ENCODE data around the gene DGCR2. TPM values are rescaled to one million over a fixed set of nuclear protein-coding genes. Genes with fewer than 3 reads are reported as not detected.

The DGCR2 gene
- total RNA-seq, 1 experiment from 2014 or later: 41.1 TPM

DNA sequence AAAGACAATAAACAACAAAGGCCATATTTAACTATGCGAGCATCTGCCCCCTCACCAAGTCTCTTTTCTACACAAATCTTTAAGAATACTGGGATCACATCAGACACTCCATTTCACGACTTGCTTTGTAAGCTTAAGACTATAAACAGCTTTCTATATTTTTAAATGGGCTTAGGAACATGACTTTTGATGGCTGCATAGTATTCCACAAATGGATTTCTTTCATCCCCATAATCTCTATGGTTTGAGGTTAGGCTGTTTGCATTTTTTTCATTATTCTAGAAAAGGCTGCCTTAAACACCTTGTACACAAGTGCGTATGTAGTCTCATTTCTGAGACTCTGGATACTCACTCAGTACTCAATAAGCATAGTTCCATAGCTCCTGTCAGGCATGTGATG lies 52.8 kb downstream of the DGCR2 start:
- peaks cover 29% of the 10 kb centered on the region for H3K36me3 ChIP-seq (ENCODE audit: insufficient read depth, low read length, poor library complexity, severe bottlenecking)
- TF ChIP-seq, protein P1, sequence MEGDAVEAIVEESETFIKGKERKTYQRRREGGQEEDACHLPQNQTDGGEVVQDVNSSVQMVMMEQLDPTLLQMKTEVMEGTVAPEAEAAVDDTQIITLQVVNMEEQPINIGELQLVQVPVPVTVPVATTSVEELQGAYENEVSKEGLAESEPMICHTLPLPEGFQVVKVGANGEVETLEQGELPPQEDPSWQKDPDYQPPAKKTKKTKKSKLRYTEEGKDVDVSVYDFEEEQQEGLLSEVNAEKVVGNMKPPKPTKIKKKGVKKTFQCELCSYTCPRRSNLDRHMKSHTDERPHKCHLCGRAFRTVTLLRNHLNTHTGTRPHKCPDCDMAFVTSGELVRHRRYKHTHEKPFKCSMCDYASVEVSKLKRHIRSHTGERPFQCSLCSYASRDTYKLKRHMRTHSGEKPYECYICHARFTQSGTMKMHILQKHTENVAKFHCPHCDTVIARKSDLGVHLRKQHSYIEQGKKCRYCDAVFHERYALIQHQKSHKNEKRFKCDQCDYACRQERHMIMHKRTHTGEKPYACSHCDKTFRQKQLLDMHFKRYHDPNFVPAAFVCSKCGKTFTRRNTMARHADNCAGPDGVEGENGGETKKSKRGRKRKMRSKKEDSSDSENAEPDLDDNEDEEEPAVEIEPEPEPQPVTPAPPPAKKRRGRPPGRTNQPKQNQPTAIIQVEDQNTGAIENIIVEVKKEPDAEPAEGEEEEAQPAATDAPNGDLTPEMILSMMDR (conservative IDR thresholded peaks at IDR 0.05; ENCODE audit: low read depth, low read length): no peak
- TF ChIP-seq EZH2 (IDR thresholded peaks at IDR 0.05; ENCODE audit: borderline replicate concordance, low read depth, low read length, poor library complexity, severe bottlenecking): no peak
- POLR2A ChIA-PET (ENCODE audit: low non-redundant PET): no interaction called here
- H3K4me1 ChIP-seq (ENCODE audit: insufficient read depth, low read length, poor library complexity, severe bottlenecking): no peaks in the 10 kb centered on the region
- no TSS peak for BruUV-seq (replicated peaks)
- intact Hi-C loops (cut with micrococcal nuclease; ENCODE audit: unreplicated experiment): no loop called here
- no peak for DNase-seq (ENCODE audit: low spot score)
- no peak overlapping the region for H3K27ac ChIP-seq (ENCODE audit: low read depth, low read length, poor library complexity, severe bottlenecking)
- CTCF ChIA-PET: no interaction called here
- no peak overlapping the region for H3K4me3 ChIP-seq (ENCODE audit: low read depth, low read length, poor library complexity, severe bottlenecking)
- no peaks in the 10 kb centered on the region for H3K27me3 ChIP-seq (replicated peaks; ENCODE audit: insufficient read depth, low read depth, low read length, poor library complexity)
- no peaks in the 10 kb centered on the region for H3K9me3 ChIP-seq (ENCODE audit: low read depth, low read length, poor library complexity, severe bottlenecking)

DNA sequence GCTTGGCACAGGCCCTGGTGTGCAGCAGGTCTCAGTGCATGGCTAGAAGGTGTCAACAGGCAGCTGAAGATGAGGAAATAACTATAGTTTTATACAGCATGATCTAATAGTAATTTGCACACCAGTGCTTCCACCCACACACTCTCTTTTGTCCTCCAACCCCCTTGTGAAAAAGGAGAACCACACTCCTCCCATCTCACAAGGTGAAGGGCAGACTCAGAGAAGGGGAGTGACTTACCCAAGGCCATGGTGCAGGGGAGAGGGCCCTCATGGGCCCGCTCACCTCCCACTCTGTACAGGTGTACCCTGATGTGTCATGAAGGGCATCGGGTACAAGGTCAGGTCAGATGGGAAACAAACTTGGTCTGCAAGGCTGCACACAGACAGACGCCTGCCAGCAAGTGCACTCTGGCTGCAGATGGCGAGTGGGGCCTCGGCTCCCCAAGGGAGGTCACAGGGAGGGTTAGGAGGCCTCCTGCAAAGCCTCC lies 53.4 kb downstream of the DGCR2 start:
- Histone ChIP-seq H3K4me3 (ENCODE audit: low read depth, low read length, poor library complexity, severe bottlenecking) (no peak overlapping the region), H3K9me3 (ENCODE audit: low read depth, low read length, poor library complexity, severe bottlenecking) (no peaks in the 10 kb centered on the region), H3K4me1 (ENCODE audit: insufficient read depth, low read length, poor library complexity, severe bottlenecking) (no peaks in the 10 kb centered on the region), H3K27ac (ENCODE audit: low read depth, low read length, poor library complexity, severe bottlenecking) (no peak overlapping the region), H3K36me3 (ENCODE audit: insufficient read depth, low read length, poor library complexity, severe bottlenecking) (peaks cover 35% of the 10 kb centered on the region), H3K27me3 (replicated peaks; ENCODE audit: insufficient read depth, low read depth, low read length, poor library complexity) (no peaks in the 10 kb centered on the region)
- TF ChIP-seq, protein P1 (conservative IDR thresholded peaks at IDR 0.05; ENCODE audit: low read depth, low read length): no peak
- TF ChIP-seq EZH2 (IDR thresholded peaks at IDR 0.05; ENCODE audit: borderline replicate concordance, low read depth, low read length, poor library complexity, severe bottlenecking): no peak
- DNase-seq (ENCODE audit: low spot score): no peak
- BruUV-seq (replicated peaks): no TSS peak
- ChIA-PET POLR2A (ENCODE audit: low non-redundant PET) (no interaction called here), CTCF (no interaction called here)
- intact Hi-C loops (cut with micrococcal nuclease; ENCODE audit: unreplicated experiment): no loop called here

DNA sequence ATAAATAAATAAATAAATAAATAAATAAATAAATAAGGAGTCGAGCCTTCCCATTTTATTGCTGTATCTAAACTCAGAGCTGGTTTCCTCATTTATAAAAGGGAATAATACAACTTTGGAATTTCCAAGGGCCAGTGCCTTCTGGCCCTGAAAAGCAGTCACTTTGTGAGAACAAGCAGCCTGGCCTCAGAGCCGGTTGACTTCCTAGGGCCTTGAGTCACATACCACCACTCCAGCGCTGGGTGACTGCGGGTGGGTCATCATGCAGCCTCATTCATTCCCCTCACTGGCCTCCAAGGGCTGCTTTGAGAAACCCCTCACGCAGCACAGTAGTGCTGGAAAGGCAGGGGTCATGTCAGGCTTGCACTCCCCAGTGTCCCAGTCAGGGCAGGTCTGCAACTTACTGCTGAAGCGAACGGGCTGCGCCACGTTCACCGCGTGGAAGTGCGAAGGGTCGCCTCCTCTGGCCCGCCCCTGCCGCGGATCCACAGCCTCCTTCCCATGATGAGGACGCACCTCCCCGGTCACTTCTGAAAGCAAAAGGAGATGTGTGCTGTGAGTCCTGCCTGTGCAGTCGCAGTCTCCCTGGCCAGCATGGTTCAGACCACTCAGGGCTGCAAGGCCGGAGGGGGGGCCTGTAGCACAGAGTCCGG lies 54.4 kb downstream of the DGCR2 start:
- ChIA-PET CTCF (no interaction called here), POLR2A (ENCODE audit: low non-redundant PET) (no interaction called here)
- H3K36me3 ChIP-seq (ENCODE audit: insufficient read depth, low read length, poor library complexity, severe bottlenecking): peaks cover 35% of the 10 kb centered on the region
- BruUV-seq (replicated peaks): no TSS peak
- H3K9me3 ChIP-seq (ENCODE audit: low read depth, low read length, poor library complexity, severe bottlenecking): no peaks in the 10 kb centered on the region
- no peak overlapping the region for H3K4me3 ChIP-seq (ENCODE audit: low read depth, low read length, poor library complexity, severe bottlenecking)
- TF ChIP-seq, protein P1 (conservative IDR thresholded peaks at IDR 0.05; ENCODE audit: low read depth, low read length): no peak
- no peak for TF ChIP-seq EZH2 (IDR thresholded peaks at IDR 0.05; ENCODE audit: borderline replicate concordance, low read depth, low read length, poor library complexity, severe bottlenecking)
- H3K27ac ChIP-seq (ENCODE audit: low read depth, low read length, poor library complexity, severe bottlenecking): no peak overlapping the region
- H3K27me3 ChIP-seq (replicated peaks; ENCODE audit: insufficient read depth, low read depth, low read length, poor library complexity): no peaks in the 10 kb centered on the region
- intact Hi-C loops (cut with micrococcal nuclease; ENCODE audit: unreplicated experiment): no loop called here
- no peak for DNase-seq (ENCODE audit: low spot score)
- no peaks in the 10 kb centered on the region for H3K4me1 ChIP-seq (ENCODE audit: insufficient read depth, low read length, poor library complexity, severe bottlenecking)
